ENCODE measurements around the gene ZNF225. TPM values are rescaled to one million over a fixed set of nuclear protein-coding genes. Genes with fewer than 3 reads are reported as not detected.
"Not testable (repeated sequence)": the region's sequence is repeated elsewhere in the genome, so short reads cannot be mapped to it uniquely, and the experiment has no call there.

Gene ZNF225
- total RNA-seq, 1 experiment from 2014 or later = 4.1 TPM

GRCh38 chr19:44163789-44164188, 50.6 kb downstream of the ZNF225 start:
- no peak for DNase-seq (ENCODE audit: low read depth)

GRCh38 chr19:44164327-44164672, 51.1 kb downstream of the ZNF225 start:
- DNase-seq (ENCODE audit: low read depth) = no peak

DNA sequence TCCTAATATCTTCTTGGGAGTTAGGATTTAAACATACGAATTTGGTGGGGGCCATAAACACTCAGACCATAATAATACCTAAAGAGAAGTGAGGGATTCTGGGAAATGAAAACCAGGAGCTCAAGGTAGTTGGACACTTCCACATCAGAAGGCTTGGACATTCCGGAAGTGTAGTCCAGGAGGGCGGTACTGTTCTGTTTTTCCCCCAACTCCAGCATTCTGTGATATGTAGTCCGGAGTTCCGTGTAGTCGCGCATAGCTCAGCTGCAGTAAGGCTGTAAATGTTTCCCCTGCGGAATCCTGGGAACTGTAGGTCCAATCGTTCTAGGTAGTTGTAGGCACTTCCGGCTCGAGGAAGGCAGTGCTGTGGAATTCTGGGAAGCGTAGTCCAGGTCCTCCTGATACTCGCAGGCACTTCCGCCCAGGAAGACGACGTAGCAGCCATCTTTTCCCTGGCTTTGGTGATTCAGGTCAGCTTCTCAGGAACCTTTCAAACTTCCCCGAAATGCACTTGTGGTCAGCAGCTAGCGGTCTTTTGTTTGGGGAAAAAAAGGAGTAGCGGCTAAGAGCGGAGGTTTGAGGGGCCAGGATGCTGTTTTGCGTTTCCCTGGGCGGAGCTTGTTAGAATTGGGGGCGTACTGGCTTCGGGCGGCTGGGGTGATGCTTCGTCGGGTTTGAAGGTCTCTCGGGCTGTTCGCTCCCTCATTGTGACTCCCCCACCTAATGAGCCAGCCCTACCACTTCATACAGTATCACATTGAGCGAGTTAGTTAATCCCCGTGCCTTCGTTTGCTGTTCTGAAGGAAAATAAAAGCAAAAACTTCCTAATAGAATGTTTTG, 51.7 kb downstream of the ZNF225 start, which contains the start of gene ZNF226:
ZNF226 (plus strand) TSS at position 428 of the 840 bp plus-strand sequence. CDS start 4,981 bp downstream, outside the sequence.
- DNase-seq (ENCODE audit: low read depth) = peak; percentile 99

GRCh38 chr19:44170660-44171059, 57.5 kb downstream of the ZNF225 start:
- DNase-seq (ENCODE audit: low read depth) = not testable (repeated sequence)

- DNase-seq (ENCODE audit: low read depth) = no peak
Measured at GRCh38 chr19:44176590-44176989, 63.4 kb downstream of the ZNF225 start.

DNA sequence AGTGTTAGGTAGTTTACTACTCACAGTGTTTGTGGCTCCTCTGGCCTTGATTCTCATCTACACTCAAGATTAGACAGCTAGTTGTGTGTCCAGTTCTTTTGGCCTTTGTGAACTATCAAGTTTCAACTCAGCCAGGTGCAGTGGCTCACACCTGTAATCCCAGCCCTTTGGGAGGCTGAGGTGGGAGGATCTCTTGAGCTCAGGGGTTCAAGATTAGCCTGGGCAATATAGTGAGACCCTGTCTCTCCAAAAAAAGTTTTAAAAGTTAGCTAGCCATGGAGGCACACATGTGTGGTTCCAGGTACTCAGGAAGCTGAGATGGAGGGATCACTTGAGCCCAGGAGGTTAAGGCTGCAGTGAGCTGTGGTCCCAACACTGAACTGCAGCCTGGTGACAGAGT, 67.8 kb downstream of the ZNF225 start:
- DNase-seq (ENCODE audit: low read depth) = no peak

- no peak for DNase-seq (ENCODE audit: low read depth)
Measured at GRCh38 chr19:44182145-44182544, 68.9 kb downstream of the ZNF225 start.

Other genes starting within 250 kb of the ZNF225 start
- gene ZNF404, start 229.4 kb upstream of the ZNF225 start, total RNA-seq (2014; rRNA removed; shearing (Covaris generic)) = 1.2 and 1.4 TPM in 2 replicates
- 14.3 and 20.1 TPM in 2 replicates for gene ZNF45, start 178.1 kb upstream of the ZNF225 start, total RNA-seq (2014; rRNA removed; shearing (Covaris generic))
- gene ZNF221, start 162.2 kb upstream of the ZNF225 start, total RNA-seq (2014; rRNA removed; shearing (Covaris generic)) = 5.2 TPM in 2 replicates
- gene ZNF155, start 129.2 kb upstream of the ZNF225 start, total RNA-seq (2014; rRNA removed; shearing (Covaris generic)) = 4.6 and 6.0 TPM in 2 replicates
- 4.8 and 5.0 TPM in 2 replicates for gene ZNF230, start 110.4 kb upstream of the ZNF225 start, total RNA-seq (2014; rRNA removed; shearing (Covaris generic))
- 4.8 and 6.2 TPM in 2 replicates for gene ZNF222, start 88.0 kb upstream of the ZNF225 start, total RNA-seq (2014; rRNA removed; shearing (Covaris generic))
- gene ZNF223, start 61.4 kb upstream of the ZNF225 start, total RNA-seq (2014; rRNA removed; shearing (Covaris generic)) = 3.6 and 5.3 TPM in 2 replicates
- 3.4 and 3.5 TPM in 2 replicates for gene ZNF284, start 41.2 kb upstream of the ZNF225 start, total RNA-seq (2014; rRNA removed; shearing (Covaris generic))
- 13.2 and 15.7 TPM in 2 replicates for gene ZNF224, start 19.0 kb upstream of the ZNF225 start, total RNA-seq (2014; rRNA removed; shearing (Covaris generic))
- gene ZNF234, start 28.2 kb downstream of the ZNF225 start, total RNA-seq (2014; rRNA removed; shearing (Covaris generic)) = 6.7 and 7.0 TPM in 2 replicates
- 31.1 and 32.9 TPM in 2 replicates for gene ZNF226, start 51.7 kb downstream of the ZNF225 start, total RNA-seq (2014; rRNA removed; shearing (Covaris generic))
- 18.6 and 23.3 TPM in 2 replicates for gene ZNF227, start 99.1 kb downstream of the ZNF225 start, total RNA-seq (2014; rRNA removed; shearing (Covaris generic))
- gene ZNF233, start 146.5 kb downstream of the ZNF225 start, total RNA-seq (2014; rRNA removed; shearing (Covaris generic)) = 0.98 and 1.2 TPM in 2 replicates
- gene ZNF235, start 191.6 kb downstream of the ZNF225 start, total RNA-seq (2014; rRNA removed; shearing (Covaris generic)) = 4.5 and 5.0 TPM in 2 replicates
- gene ZNF112, start 243.3 kb downstream of the ZNF225 start, total RNA-seq (2014; rRNA removed; shearing (Covaris generic)) = 6.2 TPM in 2 replicates